DMS53 (cell line): ENCODE measurements around the gene CDKAL1.

ENCODE experiments used
- DNase-seq: peaks from one replicate; lab custom pipeline; 2025; lab: John Stamatoyannopoulos, UW

The CDKAL1 gene

GRCh38 chr6:20838113-20838512 lies 303.9 kb downstream of the CDKAL1 start:
- no peak for DNase-seq

GRCh38 chr6:20839630-20840029 lies 305.4 kb downstream of the CDKAL1 start:
- DNase-seq = no peak

GRCh38 chr6:20840675-20841074 lies 306.4 kb downstream of the CDKAL1 start:
- DNase-seq = no peak

DNA sequence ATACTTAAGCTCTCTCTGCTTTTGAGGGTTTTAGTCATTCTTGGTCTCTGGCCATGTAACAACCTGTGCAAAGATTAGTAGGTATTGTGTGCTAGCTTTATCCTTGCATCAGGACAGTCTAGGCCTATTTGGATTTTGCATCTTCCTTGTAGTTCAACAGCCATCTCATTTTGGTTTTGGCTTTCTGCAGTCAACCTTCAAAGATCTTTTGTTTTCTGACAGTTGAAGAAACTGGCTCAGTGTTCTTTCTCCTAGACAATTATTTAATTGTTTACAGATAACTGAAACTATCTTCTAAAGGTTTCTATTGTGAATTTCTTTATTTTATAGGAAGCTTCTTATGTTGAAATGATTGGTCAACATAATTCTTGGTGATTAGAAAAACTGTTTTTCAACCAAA lies 307.5 kb downstream of the CDKAL1 start:
- no peak for DNase-seq

GRCh38 chr6:20845592-20845991 lies 311.3 kb downstream of the CDKAL1 start:
- DNase-seq = no peak

GRCh38 chr6:20846602-20847028 lies 312.4 kb downstream of the CDKAL1 start:
- no peak for DNase-seq

DNA sequence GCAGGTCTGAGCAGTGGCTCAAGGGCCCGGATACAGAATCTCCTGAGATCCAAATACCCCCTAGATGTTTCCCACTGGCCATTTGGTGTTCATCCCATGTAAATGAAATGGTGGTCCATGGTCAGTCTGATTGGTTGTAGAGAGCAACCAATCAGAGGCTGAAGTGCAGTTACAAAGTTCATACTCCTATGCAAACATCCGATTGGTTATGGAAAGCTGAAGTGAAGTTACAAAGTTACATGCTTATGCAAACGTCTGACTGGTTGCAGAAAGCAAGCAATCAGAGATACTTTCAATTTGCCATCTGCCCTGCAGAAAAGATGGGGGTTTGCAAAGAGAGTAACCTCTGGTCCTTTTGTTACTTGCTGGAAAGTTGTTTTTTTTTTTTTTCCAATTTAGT lies 313.6 kb downstream of the CDKAL1 start:
- no peak for DNase-seq

- DNase-seq = no peak
Measured at GRCh38 chr6:20850686-20851416, 316.6 kb downstream of the CDKAL1 start.

GRCh38 chr6:20851795-20852194 lies 317.5 kb downstream of the CDKAL1 start:
- DNase-seq = no peak

- no peak for DNase-seq
Measured at GRCh38 chr6:20853828-20854227, 319.6 kb downstream of the CDKAL1 start.

DNA sequence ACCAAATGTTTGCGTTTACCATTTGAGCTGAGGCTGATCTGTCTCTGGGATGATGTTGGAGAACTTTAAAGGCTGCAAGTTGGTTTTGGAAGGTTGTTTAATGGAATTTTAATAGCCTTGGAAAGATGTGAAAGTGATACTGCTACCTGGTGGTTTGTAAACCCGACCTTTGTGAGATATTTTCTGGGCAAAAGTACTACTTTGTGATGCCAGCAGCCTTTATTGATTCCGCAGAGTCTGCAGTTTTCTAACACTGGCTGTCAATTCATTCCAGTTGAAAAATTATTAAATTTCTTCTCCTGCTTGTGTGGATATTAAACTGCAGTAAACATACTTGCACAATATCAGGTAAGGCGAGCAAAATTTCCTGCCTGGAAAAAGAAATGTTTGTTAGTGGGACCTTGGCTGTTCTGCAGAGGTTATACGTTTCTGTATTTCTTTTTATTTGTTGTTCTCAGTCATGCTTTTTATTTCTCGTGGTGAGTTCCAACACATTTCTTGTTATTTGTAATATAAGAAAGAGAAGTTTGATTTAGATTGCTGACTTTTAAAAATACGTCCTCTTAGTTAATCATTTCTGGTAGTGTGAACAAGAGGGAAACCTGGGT lies 322.5 kb downstream of the CDKAL1 start:
- no peak for DNase-seq

GRCh38 chr6:20861481-20861880 lies 327.2 kb downstream of the CDKAL1 start:
- DNase-seq = no peak

- peak; percentile 9 for DNase-seq
Measured at GRCh38 chr6:20866036-20866435, 331.8 kb downstream of the CDKAL1 start.

DNA sequence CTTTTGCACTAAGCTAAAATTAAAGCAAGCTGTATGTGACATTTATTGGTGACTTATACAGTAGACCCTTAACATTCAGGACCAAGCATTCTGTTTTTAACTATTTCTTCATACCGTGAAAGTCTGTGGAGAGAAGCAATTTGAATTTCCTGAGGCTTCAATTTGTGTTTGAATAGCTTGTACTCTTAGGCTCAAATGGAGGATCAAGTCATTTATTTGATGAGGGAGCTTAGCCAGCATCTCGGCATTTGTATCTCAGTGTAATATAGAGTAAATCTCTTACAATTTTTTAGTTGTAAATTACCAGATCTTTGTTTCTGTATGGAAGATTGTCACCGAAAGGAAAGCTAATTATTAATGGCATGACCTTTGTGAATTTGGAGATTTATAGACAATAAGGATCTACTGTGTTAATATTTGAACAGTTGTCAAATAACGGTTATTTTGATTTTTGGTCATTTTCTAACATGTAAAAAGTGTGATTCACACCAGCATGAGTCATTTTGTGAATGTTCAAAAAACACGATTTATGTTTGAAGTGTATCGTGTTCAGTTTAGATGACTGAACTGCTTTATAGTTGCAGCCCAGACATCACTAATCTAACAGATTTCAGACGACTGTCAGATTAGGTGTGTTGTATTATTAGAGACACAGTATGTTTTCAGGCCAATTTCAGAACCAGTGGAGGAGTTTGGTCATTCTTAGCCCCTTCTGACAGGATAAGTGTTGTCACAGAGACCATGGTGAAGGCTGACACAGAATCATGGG lies 332.9 kb downstream of the CDKAL1 start:
- DNase-seq = peak; percentile 32

DNA sequence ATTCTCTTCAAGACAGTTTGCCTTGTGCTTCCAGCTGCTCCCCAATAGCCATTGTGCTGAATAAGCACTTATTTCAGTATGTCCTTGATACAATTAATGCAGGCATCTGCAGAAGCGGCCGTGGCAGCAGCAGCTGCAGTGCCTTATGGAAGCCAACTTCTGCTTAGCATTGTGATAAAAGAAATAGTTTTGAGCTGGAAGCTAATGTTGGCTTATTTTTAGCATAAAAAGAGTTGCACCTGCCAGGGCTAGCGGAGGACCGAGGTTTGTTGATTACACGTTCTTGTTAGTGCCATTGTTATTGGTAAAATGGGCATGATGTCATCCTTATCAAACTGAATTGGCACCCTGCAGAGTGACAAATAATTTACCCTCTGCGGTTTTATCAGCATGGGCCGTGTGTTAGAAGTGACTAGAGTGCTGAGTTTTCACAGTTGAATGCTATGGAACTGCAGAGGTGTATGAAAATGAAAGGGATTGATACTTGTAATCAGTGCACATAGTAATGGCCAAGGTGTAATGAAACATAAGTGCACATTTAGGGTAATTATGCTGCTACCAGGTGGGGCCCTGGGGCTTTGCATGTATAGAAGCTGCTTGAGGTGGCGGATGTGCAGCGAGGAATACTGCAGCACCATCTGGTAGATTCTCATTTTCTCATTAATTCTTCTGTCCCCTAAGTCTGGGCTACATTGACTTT lies 334.3 kb downstream of the CDKAL1 start:
- DNase-seq = no peak

- no peak for DNase-seq
Measured at GRCh38 chr6:20870021-20870420, 335.8 kb downstream of the CDKAL1 start.

DNA sequence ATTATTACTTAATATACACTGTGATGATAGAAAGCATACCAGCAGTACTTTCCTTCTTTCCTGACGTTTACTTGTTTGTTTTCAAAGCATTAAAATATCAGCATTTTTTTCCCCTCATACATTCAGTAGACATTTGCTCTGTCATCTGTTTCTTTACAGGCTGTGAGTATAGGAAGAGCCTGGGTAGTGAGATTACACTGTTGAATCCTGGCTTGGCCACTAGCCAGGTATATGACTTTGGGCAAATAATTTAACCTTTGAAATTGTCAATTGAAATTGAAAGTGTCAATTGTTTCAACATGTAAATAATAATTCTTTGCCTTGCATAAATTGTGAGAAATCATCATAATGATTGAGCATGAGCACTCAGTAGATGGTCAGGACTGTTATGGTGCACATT lies 336.2 kb downstream of the CDKAL1 start:
- peak; percentile 13 for DNase-seq

DNA sequence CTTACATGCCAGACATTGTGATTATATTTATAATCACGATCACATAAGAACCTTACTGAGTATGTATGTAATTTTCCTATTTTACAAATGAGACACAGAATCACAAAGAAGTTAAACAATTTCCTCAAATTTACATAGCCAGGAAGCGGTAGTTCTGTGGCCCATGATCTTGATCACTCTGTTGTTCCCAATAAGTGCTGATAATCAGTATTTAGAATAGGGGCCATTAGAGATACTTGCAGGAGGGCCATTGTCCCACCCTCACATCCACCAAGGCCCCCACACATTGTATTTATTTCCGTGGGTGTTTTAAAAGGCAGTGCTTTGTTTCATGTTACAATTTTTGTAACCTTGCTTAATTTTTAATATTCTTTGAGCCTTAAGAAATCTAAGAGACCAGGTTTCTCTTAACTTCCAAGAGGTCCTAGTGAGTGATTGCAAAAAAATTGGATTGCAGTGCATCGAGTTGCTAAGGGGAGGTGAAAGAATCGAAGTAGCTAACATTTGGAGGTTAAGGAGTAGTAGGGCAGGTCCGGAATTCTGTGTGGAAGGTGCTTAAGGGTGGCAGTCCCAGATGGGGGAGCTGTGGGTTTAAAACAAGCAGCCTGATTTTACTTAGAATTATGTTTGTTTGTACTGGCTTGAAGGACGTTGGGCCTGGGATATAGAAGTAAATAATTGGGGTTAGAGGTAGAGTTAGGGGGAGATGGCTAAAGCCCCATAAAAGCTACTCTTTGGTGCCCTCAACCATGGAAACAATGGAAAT lies 339.4 kb downstream of the CDKAL1 start:
- DNase-seq = peak; percentile 35

DNA sequence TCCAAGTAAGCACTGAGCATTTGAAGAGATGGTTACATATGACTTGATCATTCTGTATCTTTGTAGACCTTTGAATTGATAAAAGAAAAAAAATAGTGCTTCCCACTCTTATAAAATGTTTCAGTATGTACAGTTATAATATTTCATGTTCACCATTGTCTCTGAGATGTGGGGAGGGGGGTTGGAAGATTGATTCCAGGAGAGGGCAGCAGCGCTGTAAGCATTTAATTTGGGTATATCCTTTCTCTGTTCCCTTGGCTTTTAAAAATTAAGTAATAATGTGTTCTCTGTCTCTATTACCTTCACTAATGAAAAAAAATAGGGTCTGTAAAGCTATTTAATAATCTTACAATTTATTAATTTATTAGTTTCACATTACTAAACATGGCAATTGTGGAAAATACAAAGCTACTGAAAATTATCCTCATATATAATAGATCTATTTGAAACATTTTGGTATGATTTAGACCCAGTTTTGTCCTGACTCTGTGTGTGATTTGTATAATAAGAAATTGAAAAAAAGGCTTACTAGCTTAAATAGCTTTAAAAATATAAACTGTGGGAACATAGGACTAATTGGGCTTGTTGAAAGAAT lies 341.2 kb downstream of the CDKAL1 start:
- DNase-seq = peak; percentile 64

DNA sequence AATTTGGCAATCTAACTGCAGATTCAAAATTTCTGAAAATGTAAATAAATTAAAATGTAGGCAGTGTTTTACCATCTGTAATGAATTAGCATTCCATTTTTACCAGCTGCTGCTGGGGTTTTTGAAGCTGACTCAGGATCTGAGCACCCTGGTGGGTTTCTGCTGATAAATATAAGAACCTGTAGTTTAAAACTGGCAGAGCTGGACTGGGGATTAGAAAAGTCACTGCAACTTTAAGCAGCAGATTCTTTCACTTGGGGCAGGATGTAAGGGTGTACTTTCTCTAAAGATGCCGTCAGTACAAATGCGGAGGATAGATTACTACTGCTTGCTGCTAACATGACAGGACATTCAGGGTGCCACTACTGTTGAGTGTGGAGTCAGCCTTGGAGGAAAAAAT lies 341.8 kb downstream of the CDKAL1 start:
- peak; percentile 14 for DNase-seq

GRCh38 chr6:20876561-20876960 lies 342.3 kb downstream of the CDKAL1 start:
- no peak for DNase-seq
